Measurements from ENCODE around the gene SPATA32.

- TF ChIP-seq CTCF (conservative IDR thresholded peaks at IDR 0.05) = no peak
- TF ChIP-seq EZH2 (IDR thresholded peaks at IDR 0.05; ENCODE audit: low read depth) = no peak
These were observed 33.8 kb downstream of the SPATA32 start for GRCh38 chr17:45227926-45228762.

All from PC-9 (cell line).